GM23338 (cell line): Measurements from ENCODE around the gene LYG1. TPM values are rescaled to one million over a fixed set of nuclear protein-coding genes. Genes with fewer than 3 reads are reported as not detected.

Experiments
- ATAC-seq: fragments of 200-7000 bp; cut with Tn5 transposase; 3 replicates; pipeline ENCODE4 v1.9.1; 2020
- DNase-seq: peaks from one replicate; pipeline ENCODE4 v3.0.0-alpha.2; 2015; ENCODE audit warnings: low spot score
- H2AFZ ChIP-seq: fragments of 200-600 bp; sonication (generic); 2 replicates; pipeline ENCODE4 v1.8.0; 2016; ENCODE audit warnings: antibody characterized with exemption, mild to moderate bottlenecking, moderate library complexity
- H3F3A ChIP-seq: fragments of 200-600 bp; sonication (generic); replicated peaks from 2 replicates; pipeline ENCODE4 v1.8.0; 2017; ENCODE audit warnings: antibody characterized with exemption, mixed run types, low read depth
- H3K27ac ChIP-seq: fragments of 200-600 bp; sonication (generic); 2 replicates; pipeline ENCODE4 v1.6.1; 2016; ENCODE audit warnings: low read depth
- H3K27me3 ChIP-seq: fragments of 200-600 bp; sonication (generic); 2 replicates; pipeline ENCODE4 v1.8.0; 2016; ENCODE audit warnings: mild to moderate bottlenecking, mixed run types, moderate library complexity; ENCODE audit not compliant: insufficient read depth
- H3K36me3 ChIP-seq: fragments of 200-600 bp; sonication (generic); 2 replicates; pipeline ENCODE4 v1.8.0; 2016; ENCODE audit warnings: mild to moderate bottlenecking; ENCODE audit not compliant: insufficient read depth
- H3K4me1 ChIP-seq: fragments of 200-600 bp; sonication (generic); 2 replicates; pipeline ENCODE4 v1.8.0; 2016; ENCODE audit warnings: mild to moderate bottlenecking, moderate library complexity; ENCODE audit not compliant: insufficient read depth
- H3K4me2 ChIP-seq: fragments of 200-600 bp; sonication (generic); 2 replicates; pipeline ENCODE4 v1.7.1; 2017; ENCODE audit warnings: mixed run types
- H3K4me3 ChIP-seq: fragments of 200-600 bp; sonication (generic); 2 replicates; pipeline ENCODE4 v1.6.1; 2016; ENCODE audit warnings: mixed run types
- H3K79me2 ChIP-seq: fragments of 200-600 bp; sonication (generic); replicated peaks from 2 replicates; pipeline ENCODE4 v1.8.0; 2017; ENCODE audit warnings: mild to moderate bottlenecking; ENCODE audit not compliant: insufficient read depth
- H3K9me2 ChIP-seq: fragments of 200-600 bp; sonication (generic); 2 replicates; pipeline ENCODE4 v1.8.0; 2017; ENCODE audit not compliant: insufficient read depth
- H4K20me1 ChIP-seq: fragments of 200-600 bp; sonication (generic); replicated peaks from 2 replicates; pipeline ENCODE4 v1.8.0; 2017; ENCODE audit warnings: mild to moderate bottlenecking; ENCODE audit not compliant: insufficient read depth
- H3K27ac Mint-ChIP-seq: 2 replicates; pipeline ENCODE4 v1.8.0; 2020; ENCODE audit warnings: inconsistent platforms, mild to moderate bottlenecking, moderate library complexity, mixed read lengths
- H3K27me3 Mint-ChIP-seq: 3 replicates; pipeline ENCODE4 v1.8.0; 2022; ENCODE audit warnings: low read depth, mild to moderate bottlenecking, moderate library complexity, mixed read lengths, inconsistent platforms; ENCODE audit not compliant: insufficient read depth, poor library complexity
- H3K36me3 Mint-ChIP-seq: 3 replicates; pipeline ENCODE4 v1.8.0; 2021; ENCODE audit warnings: low read depth, mild to moderate bottlenecking, inconsistent platforms, moderate library complexity, mixed read lengths
- H3K4me1 Mint-ChIP-seq: 3 replicates; pipeline ENCODE4 v1.8.0; 2020; ENCODE audit warnings: mild to moderate bottlenecking, inconsistent platforms, mixed read lengths
- H3K4me3 Mint-ChIP-seq: 3 replicates; pipeline ENCODE4 v1.8.0; 2021; ENCODE audit warnings: moderate library complexity, mild to moderate bottlenecking, inconsistent platforms, mixed read lengths
- H3K9me3 Mint-ChIP-seq: 3 replicates; pipeline ENCODE4 v1.8.0; 2020; ENCODE audit warnings: moderate library complexity, mild to moderate bottlenecking, inconsistent platforms, mixed read lengths
- EZH2phosphoT487 ChIP-seq: fragments of 200-600 bp; sonication (generic); IDR thresholded peaks from one replicate; pipeline ENCODE4 v1.8.1; 2018; ENCODE audit warnings: antibody characterized with exemption; ENCODE audit not compliant: unreplicated experiment
- JUNB ChIP-seq: IDR thresholded peaks from one replicate; pipeline ENCODE4 v1.6.1; 2016; ENCODE audit warnings: antibody characterized with exemption; ENCODE audit not compliant: unreplicated experiment
- POLR2AphosphoS5 ChIP-seq: IDR thresholded peaks from 2 replicates; pipeline ENCODE4 v1.6.1; 2016; ENCODE audit warnings: antibody characterized with exemption, low read depth
- STAT1 ChIP-seq: IDR thresholded peaks from one replicate; pipeline ENCODE4 v1.6.1; 2016; ENCODE audit warnings: antibody characterized with exemption; ENCODE audit not compliant: unreplicated experiment
- ZNF114 ChIP-seq: fragments of 250-450 bp; sonication (Bioruptor Pico); IDR thresholded peaks from 2 replicates; pipeline ENCODE4 v1.5.0; 2020; ENCODE audit warnings: mild to moderate bottlenecking, moderate library complexity
- ZNF331 ChIP-seq: fragments of 250-450 bp; sonication (Bioruptor Pico); IDR thresholded peaks from 2 replicates; pipeline ENCODE4 v1.5.0; 2020; ENCODE audit warnings: low read depth, mild to moderate bottlenecking, moderate library complexity
- polyA plus RNA-seq: library from polyadenylated mRNA; unstranded; fragments of >200 nt; fragmentation: Nextera tagmentation; extraction: Ambion mirVana; gene quantifications from 2 replicates; pipeline ENCODE4 v1.2.1, GENCODE V29; 2016
- total RNA-seq: library from RNA; depleted of rRNA; stranded (reverse); fragments of >200 nt; shearing (Covaris generic); gene quantifications from 2 replicates; pipeline ENCODE4 v1.2.3, GENCODE V29; 2014
- TF ChIP-seq, protein P1 (sequence below): fragments of 250-450 bp; sonication (Bioruptor Pico); IDR thresholded peaks from 2 replicates; pipeline ENCODE4 v1.5.0; 2020; ENCODE audit warnings: mild to moderate bottlenecking, moderate library complexity
- TF ChIP-seq, protein P2 (sequence below): IDR thresholded peaks from 2 replicates; pipeline ENCODE4 v1.6.1; 2016; ENCODE audit warnings: antibody characterized with exemption

LYG1 gene
- total and polyA plus RNA-seq, 2 experiments from 2014 or later: 0.35 to 0.57 TPM

DNA sequence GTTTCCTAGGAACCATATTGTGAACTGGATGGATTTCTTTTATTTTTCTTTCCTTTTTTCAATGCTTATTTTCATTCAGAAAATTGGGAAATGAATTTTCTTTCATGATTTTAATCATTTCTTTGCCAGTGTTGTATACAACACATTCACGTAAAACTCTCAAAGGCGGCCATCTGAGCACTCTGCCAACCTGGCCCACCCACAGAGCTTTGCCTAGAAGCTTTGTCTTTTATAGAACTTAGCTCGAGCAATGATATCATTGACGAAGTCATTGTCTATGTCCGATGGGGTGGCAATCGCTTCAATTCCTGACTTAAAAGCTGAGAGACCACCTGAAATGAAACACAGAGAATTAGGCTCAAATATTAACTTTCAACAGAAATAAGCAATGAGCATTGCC is 58.8 kb downstream of the LYG1 start (continued):
- TF ChIP-seq, protein P1, sequence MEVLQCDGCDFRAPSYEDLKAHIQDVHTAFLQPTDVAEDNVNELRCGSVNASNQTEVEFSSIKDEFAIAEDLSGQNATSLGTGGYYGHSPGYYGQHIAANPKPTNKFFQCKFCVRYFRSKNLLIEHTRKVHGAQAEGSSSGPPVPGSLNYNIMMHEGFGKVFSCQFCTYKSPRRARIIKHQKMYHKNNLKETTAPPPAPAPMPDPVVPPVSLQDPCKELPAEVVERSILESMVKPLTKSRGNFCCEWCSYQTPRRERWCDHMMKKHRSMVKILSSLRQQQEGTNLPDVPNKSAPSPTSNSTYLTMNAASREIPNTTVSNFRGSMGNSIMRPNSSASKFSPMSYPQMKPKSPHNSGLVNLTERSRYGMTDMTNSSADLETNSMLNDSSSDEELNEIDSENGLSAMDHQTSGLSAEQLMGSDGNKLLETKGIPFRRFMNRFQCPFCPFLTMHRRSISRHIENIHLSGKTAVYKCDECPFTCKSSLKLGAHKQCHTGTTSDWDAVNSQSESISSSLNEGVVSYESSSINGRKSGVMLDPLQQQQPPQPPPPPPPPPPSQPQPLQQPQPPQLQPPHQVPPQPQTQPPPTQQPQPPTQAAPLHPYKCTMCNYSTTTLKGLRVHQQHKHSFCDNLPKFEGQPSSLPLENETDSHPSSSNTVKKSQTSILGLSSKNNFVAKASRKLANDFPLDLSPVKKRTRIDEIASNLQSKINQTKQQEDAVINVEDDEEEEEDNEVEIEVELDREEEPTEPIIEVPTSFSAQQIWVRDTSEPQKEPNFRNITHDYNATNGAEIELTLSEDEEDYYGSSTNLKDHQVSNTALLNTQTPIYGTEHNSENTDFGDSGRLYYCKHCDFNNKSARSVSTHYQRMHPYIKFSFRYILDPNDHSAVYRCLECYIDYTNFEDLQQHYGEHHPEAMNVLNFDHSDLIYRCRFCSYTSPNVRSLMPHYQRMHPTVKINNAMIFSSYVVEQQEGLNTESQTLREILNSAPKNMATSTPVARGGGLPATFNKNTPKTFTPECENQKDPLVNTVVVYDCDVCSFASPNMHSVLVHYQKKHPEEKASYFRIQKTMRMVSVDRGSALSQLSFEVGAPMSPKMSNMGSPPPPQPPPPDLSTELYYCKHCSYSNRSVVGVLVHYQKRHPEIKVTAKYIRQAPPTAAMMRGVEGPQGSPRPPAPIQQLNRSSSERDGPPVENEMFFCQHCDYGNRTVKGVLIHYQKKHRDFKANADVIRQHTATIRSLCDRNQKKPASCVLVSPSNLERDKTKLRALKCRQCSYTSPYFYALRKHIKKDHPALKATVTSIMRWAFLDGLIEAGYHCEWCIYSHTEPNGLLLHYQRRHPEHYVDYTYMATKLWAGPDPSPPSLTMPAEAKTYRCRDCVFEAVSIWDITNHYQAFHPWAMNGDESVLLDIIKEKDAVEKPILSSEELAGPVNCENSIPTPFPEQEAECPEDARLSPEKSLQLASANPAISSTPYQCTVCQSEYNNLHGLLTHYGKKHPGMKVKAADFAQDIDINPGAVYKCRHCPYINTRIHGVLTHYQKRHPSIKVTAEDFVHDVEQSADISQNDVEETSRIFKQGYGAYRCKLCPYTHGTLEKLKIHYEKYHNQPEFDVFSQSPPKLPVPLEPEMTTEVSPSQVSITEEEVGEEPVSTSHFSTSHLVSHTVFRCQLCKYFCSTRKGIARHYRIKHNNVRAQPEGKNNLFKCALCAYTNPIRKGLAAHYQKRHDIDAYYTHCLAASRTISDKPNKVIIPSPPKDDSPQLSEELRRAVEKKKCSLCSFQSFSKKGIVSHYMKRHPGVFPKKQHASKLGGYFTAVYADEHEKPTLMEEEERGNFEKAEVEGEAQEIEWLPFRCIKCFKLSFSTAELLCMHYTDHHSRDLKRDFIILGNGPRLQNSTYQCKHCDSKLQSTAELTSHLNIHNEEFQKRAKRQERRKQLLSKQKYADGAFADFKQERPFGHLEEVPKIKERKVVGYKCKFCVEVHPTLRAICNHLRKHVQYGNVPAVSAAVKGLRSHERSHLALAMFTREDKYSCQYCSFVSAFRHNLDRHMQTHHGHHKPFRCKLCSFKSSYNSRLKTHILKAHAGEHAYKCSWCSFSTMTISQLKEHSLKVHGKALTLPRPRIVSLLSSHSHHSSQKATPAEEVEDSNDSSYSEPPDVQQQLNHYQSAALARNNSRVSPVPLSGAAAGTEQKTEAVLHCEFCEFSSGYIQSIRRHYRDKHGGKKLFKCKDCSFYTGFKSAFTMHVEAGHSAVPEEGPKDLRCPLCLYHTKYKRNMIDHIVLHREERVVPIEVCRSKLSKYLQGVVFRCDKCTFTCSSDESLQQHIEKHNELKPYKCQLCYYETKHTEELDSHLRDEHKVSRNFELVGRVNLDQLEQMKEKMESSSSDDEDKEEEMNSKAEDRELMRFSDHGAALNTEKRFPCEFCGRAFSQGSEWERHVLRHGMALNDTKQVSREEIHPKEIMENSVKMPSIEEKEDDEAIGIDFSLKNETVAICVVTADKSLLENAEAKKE (CRISPR knock-in tag): no peak
- no peak for TF ChIP-seq EZH2phosphoT487
- no peak for TF ChIP-seq STAT1
- no peak for TF ChIP-seq POLR2AphosphoS5

DNA sequence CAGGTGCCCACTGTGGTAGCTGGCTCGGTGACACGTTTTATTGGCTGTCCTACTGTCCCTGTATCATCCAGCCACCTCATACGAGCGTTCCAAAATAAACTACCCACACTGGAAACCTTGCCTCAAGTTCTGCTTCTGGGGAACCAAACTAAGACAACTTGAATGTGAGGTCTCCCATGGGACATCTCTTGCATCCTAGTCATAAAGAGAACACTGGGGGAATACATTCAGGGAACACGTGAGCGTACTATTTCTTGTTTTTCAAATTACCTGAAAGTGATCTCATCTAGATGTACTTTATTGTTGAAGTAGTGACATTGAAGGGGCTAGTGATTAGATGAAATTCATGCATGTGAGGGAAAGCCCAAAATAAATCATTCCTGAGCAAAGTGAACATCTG is 60.6 kb downstream of the LYG1 start:
- ATAC-seq: no peak
- Histone ChIP-seq H3K36me3 (no peaks in the 10 kb centered on the region), H3K27ac (no peak overlapping the region), H3K4me2 (no peak overlapping the region), H4K20me1 (no peaks in the 10 kb centered on the region), H3F3A (no peaks in the 10 kb centered on the region), H3K27me3 (no peaks in the 10 kb centered on the region), H2AFZ (no peak overlapping the region), H3K4me3 (no peak overlapping the region), H3K9me2 (no peaks in the 10 kb centered on the region), H3K79me2 (no peaks in the 10 kb centered on the region), H3K4me1 (no peaks in the 10 kb centered on the region)
- TF ChIP-seq EZH2phosphoT487 (no peak), POLR2AphosphoS5 (no peak)
- no peak overlapping the region for H3K4me3 Mint-ChIP-seq
- no peak for DNase-seq
- H3K27ac Mint-ChIP-seq: no peak overlapping the region
- peaks cover 4% of the 10 kb centered on the region for H3K27me3 Mint-ChIP-seq
- H3K4me1 Mint-ChIP-seq: no peaks in the 10 kb centered on the region
- no peaks in the 10 kb centered on the region; the same call in 2 of the 3 replicates for H3K9me3 Mint-ChIP-seq
- H3K36me3 Mint-ChIP-seq: no peaks in the 10 kb centered on the region

DNA sequence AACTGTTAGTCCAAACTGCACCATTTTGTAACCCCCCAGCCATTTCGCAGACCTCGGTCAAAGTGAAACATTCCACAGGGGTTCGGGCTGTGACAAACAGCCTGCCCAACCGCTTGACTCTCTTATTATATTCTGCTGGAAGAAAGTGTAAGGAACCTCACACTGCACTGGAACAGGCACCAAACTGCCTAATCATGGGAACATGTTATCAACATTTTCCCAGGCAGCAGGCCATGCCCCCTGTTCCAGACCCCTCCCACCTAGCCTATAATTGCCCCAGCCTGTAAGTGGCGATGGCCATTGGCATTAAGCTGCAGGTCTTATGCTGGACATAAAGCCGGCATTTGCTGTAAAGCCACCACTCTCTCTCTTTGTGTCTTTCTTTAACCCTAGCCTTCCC is 62.4 kb downstream of the LYG1 start:
- Mint-ChIP-seq H3K27ac (no peak overlapping the region), H3K4me1 (no peaks in the 10 kb centered on the region), H3K27me3 (peaks cover 4% of the 10 kb centered on the region), H3K9me3 (peaks cover 14% of the 10 kb centered on the region), H3K4me3 (no peak overlapping the region), H3K36me3 (no peaks in the 10 kb centered on the region)
- Histone ChIP-seq H3K27me3 (no peaks in the 10 kb centered on the region), H3K79me2 (no peaks in the 10 kb centered on the region), H3K4me2 (no peak overlapping the region), H3K4me1 (no peaks in the 10 kb centered on the region), H3K36me3 (no peaks in the 10 kb centered on the region), H3K4me3 (no peak overlapping the region), H3K9me2 (0 out of 2 replicates have a peak, but pooled peaks cover 4% of the 10 kb centered on the region), H3F3A (no peaks in the 10 kb centered on the region), H4K20me1 (no peaks in the 10 kb centered on the region), H3K27ac (no peak overlapping the region), H2AFZ (no peak overlapping the region)
- ATAC-seq (no peak), DNase-seq (no peak)
- TF ChIP-seq, protein P2, sequence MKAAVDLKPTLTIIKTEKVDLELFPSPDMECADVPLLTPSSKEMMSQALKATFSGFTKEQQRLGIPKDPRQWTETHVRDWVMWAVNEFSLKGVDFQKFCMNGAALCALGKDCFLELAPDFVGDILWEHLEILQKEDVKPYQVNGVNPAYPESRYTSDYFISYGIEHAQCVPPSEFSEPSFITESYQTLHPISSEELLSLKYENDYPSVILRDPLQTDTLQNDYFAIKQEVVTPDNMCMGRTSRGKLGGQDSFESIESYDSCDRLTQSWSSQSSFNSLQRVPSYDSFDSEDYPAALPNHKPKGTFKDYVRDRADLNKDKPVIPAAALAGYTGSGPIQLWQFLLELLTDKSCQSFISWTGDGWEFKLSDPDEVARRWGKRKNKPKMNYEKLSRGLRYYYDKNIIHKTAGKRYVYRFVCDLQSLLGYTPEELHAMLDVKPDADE: no peak
- TF ChIP-seq ZNF114 (CRISPR knock-in tag) (no peak), ZNF331 (CRISPR knock-in tag) (no peak), JUNB (no peak), EZH2phosphoT487 (no peak)
